GM12875 (cell line): Measurements from ENCODE around the gene TSC1.

Experiments used
- H3K4me3 ChIP-seq: one replicate; pipeline ENCODE4 v1.5.1; 2011; ENCODE audit warnings: low read depth, low read length, control low read depth
- TF ChIP-seq, protein P1 (sequence below): IDR thresholded peaks from 2 replicates; pipeline ENCODE4 v1.5.1; 2011; ENCODE audit warnings: low read depth, mild to moderate bottlenecking, control low read depth, inconsistent platforms, low read length, moderate library complexity, borderline replicate concordance; ENCODE audit not compliant: insufficient read depth

The TSC1 gene

DNA sequence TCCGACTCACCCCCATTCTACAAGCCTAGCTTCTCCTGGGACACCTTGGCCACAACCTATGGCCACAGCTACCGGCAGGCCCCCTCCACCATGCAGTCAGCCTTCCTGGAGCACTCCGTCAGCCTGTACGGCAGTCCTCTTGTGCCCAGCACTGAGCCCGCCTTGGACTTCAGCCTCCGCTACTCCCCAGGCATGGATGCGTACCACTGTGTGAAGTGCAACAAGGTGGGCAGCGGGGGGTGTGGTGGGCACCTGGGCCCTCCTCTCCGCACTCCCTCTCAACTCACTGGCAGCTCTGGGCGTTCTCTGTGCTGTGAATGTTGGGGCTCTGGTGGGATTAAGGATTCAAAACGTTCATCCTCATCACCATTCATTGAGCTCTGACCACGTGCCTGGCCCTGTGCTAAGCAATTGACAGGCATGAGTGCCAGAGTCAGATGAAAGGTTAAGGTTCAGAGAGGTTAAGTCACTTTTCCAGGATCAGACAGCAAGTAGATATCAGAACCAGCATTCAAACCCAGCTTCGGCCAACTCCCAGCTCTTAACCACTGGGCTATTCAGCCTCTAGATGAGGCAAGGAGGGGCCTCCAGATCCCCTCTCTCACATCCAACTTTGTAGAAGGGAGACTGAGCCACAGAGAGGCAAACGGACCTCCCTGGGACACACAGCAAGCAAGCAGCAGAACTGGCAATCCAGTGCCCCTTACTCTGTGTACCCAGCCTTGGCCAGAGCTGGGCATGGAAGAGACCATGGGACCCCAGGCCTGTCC, 44.0 kb upstream of the TSC1 start:
- TF ChIP-seq, protein P1, sequence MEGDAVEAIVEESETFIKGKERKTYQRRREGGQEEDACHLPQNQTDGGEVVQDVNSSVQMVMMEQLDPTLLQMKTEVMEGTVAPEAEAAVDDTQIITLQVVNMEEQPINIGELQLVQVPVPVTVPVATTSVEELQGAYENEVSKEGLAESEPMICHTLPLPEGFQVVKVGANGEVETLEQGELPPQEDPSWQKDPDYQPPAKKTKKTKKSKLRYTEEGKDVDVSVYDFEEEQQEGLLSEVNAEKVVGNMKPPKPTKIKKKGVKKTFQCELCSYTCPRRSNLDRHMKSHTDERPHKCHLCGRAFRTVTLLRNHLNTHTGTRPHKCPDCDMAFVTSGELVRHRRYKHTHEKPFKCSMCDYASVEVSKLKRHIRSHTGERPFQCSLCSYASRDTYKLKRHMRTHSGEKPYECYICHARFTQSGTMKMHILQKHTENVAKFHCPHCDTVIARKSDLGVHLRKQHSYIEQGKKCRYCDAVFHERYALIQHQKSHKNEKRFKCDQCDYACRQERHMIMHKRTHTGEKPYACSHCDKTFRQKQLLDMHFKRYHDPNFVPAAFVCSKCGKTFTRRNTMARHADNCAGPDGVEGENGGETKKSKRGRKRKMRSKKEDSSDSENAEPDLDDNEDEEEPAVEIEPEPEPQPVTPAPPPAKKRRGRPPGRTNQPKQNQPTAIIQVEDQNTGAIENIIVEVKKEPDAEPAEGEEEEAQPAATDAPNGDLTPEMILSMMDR: no peak
- no peak overlapping the region for H3K4me3 ChIP-seq

DNA sequence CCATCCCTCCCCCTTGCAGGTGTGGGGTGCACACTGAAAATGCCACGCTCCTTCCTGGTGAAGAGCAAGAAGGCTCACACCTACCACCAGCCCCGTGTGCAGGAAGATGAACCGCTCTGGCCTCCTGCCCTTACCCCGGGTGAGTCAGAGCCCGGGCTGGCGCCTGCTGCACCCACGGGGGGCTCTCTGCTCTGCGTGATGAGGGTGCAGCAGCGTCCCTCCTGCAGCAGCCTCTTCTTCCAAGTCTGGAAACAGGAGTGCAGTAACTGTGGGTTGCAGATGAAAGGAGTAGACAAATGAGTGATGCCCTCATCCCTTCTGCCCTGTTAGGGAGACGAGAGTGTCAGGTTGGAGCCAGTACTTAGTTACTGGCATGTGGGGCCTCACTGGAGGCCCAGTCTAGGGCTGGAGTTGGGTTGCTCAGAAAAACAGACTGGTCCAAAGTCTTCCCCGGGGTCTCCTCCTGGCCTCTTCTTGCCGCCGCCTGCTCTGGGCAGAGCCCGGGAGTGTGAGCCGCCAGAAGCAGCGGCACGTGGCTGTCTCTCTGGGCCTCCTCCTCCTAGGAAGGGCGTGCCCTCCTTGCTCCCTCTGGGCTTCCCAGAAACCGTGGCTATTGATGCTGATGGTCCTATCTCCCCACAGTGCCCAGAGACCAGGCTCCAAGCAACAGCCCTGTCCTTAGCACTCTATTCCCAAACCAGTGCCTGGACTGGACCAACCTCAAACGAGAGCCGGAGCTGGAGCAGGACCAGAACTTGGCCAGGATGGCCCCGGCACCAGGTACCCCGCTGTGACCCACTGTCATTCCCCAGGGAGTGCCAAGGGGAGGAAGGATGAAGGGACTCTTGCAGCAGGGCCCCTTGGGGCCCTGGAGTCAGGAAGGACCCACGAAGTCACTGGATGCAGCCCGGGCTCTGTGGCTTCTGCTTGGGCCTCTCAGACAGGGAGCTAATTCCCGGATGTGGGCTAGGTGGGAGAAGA, 42.5 kb upstream of the TSC1 start:
- H3K4me3 ChIP-seq: no peak overlapping the region
- TF ChIP-seq, protein P1: no peak

DNA sequence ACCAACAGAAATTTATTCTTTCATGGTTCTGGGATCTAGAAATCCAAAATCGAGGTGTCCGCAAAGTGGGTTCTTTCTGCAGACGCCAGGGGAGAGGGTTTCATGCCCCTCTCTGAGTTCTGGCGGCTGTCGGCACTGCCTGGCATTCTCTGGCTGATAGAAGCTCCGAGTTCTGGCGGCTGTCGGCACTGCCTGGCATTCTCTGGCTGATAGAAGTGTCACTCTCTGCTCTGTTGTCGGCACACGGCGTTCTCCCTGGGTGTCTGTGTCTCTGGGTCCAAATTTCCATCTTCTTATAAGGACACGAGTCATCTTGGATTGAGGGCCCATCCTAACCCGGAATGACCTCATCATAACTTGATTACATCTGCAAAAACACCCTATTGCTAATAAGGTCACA, 41.7 kb upstream of the TSC1 start:
- TF ChIP-seq, protein P1: no peak
- H3K4me3 ChIP-seq: no peak overlapping the region

DNA sequence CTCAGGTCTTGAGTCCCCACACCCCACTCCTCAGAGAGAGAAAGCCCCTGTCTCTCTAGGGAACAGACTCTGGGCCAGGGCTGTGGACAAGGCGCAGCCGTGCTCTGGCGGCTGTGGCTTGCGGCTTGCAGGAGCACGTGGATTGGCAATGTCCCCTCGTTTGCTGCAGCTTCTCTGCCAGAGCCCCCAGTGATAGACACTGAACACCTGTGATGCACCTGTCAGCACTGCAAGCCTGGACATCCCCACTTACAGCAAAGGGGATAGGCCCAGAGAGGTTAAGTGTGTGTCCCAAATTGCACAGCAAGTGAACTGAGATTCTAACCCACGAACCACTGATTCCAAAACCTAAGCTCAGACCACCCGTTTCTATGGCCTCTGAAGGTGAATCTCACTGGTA, 41.1 kb upstream of the TSC1 start:
- no peak overlapping the region for H3K4me3 ChIP-seq
- TF ChIP-seq, protein P1: no peak

DNA sequence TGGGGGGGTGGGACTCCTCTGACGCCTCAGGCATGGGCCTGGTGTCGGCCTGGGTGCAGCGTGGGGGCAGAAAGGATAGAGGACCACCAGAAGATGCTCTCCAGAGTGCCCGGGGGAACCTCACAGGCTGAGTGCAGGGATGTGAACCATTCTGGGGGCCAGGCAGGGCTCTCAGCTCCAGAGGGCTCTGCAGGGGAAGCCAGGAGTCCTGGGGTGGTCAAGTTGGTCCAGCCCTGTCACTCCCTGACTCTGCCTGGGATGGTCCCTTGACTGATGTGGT, 40.6 kb upstream of the TSC1 start:
- no peak overlapping the region for H3K4me3 ChIP-seq
- TF ChIP-seq, protein P1: no peak

DNA sequence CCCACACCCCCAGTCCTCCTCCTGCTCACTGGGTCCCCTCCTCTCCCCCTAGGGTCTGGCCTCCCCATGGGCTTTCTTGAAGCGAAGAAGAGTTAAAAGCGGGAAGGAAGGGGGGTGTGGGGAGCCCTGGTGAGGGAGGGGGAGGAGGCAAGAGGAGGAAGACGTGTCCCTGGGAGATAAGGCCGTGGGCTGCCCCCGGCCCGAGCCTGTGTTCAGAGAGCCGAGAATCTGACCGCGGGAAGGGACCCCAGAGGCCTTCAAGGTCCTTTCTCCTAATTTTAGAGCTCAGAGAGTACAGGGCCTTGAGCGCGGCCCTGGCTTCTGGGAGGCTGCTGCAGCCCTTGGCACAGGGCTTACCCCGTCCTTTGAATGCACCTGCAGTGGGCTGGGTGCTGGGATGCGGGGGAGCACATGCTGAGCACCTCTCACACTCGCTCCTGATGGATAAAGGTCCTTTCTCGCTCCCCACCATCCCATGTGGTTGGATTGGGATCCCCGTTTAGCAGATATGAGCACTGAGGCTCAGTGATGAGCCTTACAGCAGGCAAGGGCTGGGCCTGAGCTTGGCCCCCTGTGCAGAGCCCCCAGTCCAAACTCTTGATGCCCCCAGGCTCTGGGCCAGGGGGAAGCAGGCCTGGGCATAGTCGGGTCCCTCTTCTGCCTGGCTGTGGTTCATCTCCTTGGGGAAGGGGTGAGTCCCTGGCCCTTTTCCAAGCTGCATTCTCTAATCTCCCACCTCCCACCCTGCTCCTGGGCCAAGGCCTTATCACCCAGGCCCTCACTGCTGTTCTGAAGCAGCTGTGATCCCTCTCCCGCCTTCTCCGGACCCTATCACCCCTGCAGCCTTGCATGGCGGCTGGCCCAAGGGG, 40.0 kb upstream of the TSC1 start:
- TF ChIP-seq, protein P1: no peak

More for the DNA sequence above, 40.0 kb upstream of the TSC1 start:
- H3K4me3 ChIP-seq: no peak overlapping the region
